ENCODE data around the gene TIFAB.

The TIFAB gene

GRCh38 chr5:135489466-135490244, 37.5 kb upstream of the TIFAB start:
- Histone ChIP-seq H3K4me3 (ENCODE audit: low read depth, low read length, poor library complexity, severe bottlenecking) (no peak overlapping the region), H3K27ac (ENCODE audit: low read depth, low read length, poor library complexity, severe bottlenecking) (no peak overlapping the region), H4K20me1 (ENCODE audit: insufficient read depth, low read length) (no peaks in the 10 kb centered on the region), H3K36me3 (ENCODE audit: insufficient read depth, low read length) (no peaks in the 10 kb centered on the region), H3K9me3 (ENCODE audit: low read length) (no peaks in the 10 kb centered on the region), H3K79me2 (ENCODE audit: insufficient read depth, low read length) (no peaks in the 10 kb centered on the region), H3K9ac (ENCODE audit: low read length) (no peak overlapping the region), H3K9me2 (ENCODE audit: low read depth, low read length) (no peaks in the 10 kb centered on the region), H3F3A (ENCODE audit: insufficient read depth, low read length) (no peaks in the 10 kb centered on the region), H3K4me1 (ENCODE audit: insufficient read depth, low read length, severe bottlenecking) (no peaks in the 10 kb centered on the region), H3K27me3 (ENCODE audit: insufficient read depth, low read length) (no peaks in the 10 kb centered on the region), H3K4me2 (ENCODE audit: low read length) (no peak overlapping the region), H2AFZ (ENCODE audit: low read length) (no peak overlapping the region)
- TF ChIP-seq EZH2 (IDR thresholded peaks at IDR 0.05; ENCODE audit: borderline replicate concordance, low read length) (no peak), CTCF (IDR thresholded peaks at IDR 0.05; ENCODE audit: low read length) (no peak)

- no peaks in the 10 kb centered on the region for H3K27me3 ChIP-seq (ENCODE audit: insufficient read depth, low read length)
- no peaks in the 10 kb centered on the region for H3F3A ChIP-seq (ENCODE audit: insufficient read depth, low read length)
- no peaks in the 10 kb centered on the region for H3K9me2 ChIP-seq (ENCODE audit: low read depth, low read length)
- no peaks in the 10 kb centered on the region for H4K20me1 ChIP-seq (ENCODE audit: insufficient read depth, low read length)
- H2AFZ ChIP-seq (ENCODE audit: low read length): no peak overlapping the region
- no peak overlapping the region for H3K4me3 ChIP-seq (ENCODE audit: low read depth, low read length, poor library complexity, severe bottlenecking)
- no peaks in the 10 kb centered on the region for H3K36me3 ChIP-seq (ENCODE audit: insufficient read depth, low read length)
- H3K9me3 ChIP-seq (ENCODE audit: low read length): no peaks in the 10 kb centered on the region
- H3K4me1 ChIP-seq (ENCODE audit: insufficient read depth, low read length, severe bottlenecking): no peaks in the 10 kb centered on the region
- no peaks in the 10 kb centered on the region for H3K79me2 ChIP-seq (ENCODE audit: insufficient read depth, low read length)
- no peak overlapping the region for H3K4me2 ChIP-seq (ENCODE audit: low read length)
- no peak overlapping the region for H3K9ac ChIP-seq (ENCODE audit: low read length)
- TF ChIP-seq EZH2 (IDR thresholded peaks at IDR 0.05; ENCODE audit: borderline replicate concordance, low read length): no peak
- no peak for TF ChIP-seq CTCF (IDR thresholded peaks at IDR 0.05; ENCODE audit: low read length)
- H3K27ac ChIP-seq (ENCODE audit: low read depth, low read length, poor library complexity, severe bottlenecking): no peak overlapping the region
Observed at GRCh38 chr5:135488727-135489465, 36.7 kb upstream of the TIFAB start.

- H3K4me2 ChIP-seq (ENCODE audit: low read length): no peak overlapping the region
- H3K9ac ChIP-seq (ENCODE audit: low read length): no peak overlapping the region
- no peaks in the 10 kb centered on the region for H3K4me1 ChIP-seq (ENCODE audit: insufficient read depth, low read length, severe bottlenecking)
- no peak for TF ChIP-seq EZH2 (IDR thresholded peaks at IDR 0.05; ENCODE audit: borderline replicate concordance, low read length)
- TF ChIP-seq CTCF (IDR thresholded peaks at IDR 0.05; ENCODE audit: low read length): no peak
- no peaks in the 10 kb centered on the region for H3K79me2 ChIP-seq (ENCODE audit: insufficient read depth, low read length)
- no peaks in the 10 kb centered on the region for H3F3A ChIP-seq (ENCODE audit: insufficient read depth, low read length)
- no peaks in the 10 kb centered on the region for H3K36me3 ChIP-seq (ENCODE audit: insufficient read depth, low read length)
- no peaks in the 10 kb centered on the region for H3K9me2 ChIP-seq (ENCODE audit: low read depth, low read length)
- H2AFZ ChIP-seq (ENCODE audit: low read length): no peak overlapping the region
- no peak overlapping the region for H3K27ac ChIP-seq (ENCODE audit: low read depth, low read length, poor library complexity, severe bottlenecking)
- no peaks in the 10 kb centered on the region for H4K20me1 ChIP-seq (ENCODE audit: insufficient read depth, low read length)
- H3K9me3 ChIP-seq (ENCODE audit: low read length): no peaks in the 10 kb centered on the region
- no peaks in the 10 kb centered on the region for H3K27me3 ChIP-seq (ENCODE audit: insufficient read depth, low read length)
- no peak overlapping the region for H3K4me3 ChIP-seq (ENCODE audit: low read depth, low read length, poor library complexity, severe bottlenecking)
Observed at GRCh38 chr5:135487839-135488514, 35.8 kb upstream of the TIFAB start.

Measured in OCI-LY1 (cell line).